ENCODE measurements around the gene CLEC12A.

GRCh38 chr12:9941838-9942237 is 29.4 kb upstream of the CLEC12A start:
- TF ChIP-seq POLR2A (IDR thresholded peaks at IDR 0.05; ENCODE audit: low read length) (no peak), GATA1 (IDR thresholded peaks at IDR 0.05; ENCODE audit: low read depth, low read length) (no peak)

Measured in erythroblast (primary cell).